K562 treated with DMSO at 1 percent for 24 hours (cell line): ENCODE measurements around the gene RAD51AP2. TPM values are rescaled to one million over a fixed set of nuclear protein-coding genes. Genes with fewer than 3 reads are reported as not detected.

Experiments used
- total RNA-seq: library from RNA; unstranded; fragments of 300-600 nt; gene quantifications from 2 replicates; pipeline ENCODE4 v1.2.3, GENCODE V29; 2022; ENCODE audit warnings: low read depth; ENCODE audit not compliant: insufficient read depth

RAD51AP2 gene
- not detected in 2 replicates for total RNA-seq

DNA sequence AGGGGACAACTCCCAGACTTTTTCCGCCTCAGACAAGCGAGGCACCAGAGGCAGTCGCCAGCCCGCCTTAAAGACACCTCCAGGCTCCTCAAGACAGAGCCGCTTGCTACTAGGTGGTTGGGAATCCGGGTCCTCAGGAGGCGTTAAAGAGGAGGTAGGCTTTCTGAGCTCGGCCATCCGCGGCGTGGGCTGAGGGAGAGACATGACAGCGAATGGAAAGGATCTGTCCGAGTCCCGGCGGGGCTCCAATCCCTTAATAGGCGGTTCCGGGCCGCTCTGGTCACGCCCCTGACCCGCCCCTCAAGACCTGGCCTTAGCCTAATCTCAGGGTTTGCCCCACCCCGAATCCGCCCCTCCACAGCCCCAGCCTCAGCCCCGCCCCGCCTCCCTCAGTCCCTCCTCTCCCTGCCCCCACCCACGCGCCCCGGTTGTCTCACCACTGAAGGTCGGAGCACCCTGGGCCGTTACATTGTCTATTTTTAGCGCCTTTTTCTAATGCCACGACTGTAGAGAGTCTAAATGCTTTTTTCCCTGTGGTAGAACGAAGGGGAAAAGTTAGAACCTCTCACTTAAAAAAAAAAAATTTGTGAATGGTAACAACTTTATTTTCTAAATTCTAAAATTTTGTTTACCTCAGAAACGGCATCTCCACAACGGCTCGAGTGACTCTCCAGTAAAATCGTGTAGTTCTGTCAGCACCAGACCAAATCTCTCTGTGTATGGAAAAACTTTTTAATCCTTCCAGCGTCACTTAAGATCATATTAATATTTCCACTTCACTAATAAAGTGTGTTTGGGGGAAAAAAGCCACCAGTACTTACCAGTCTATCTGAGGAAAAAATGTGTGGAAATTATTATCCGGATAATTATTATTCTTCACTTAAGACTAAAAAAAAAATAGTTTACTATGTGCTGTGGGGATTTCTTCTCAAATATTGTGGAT is at the start of gene RAD51AP2:
RAD51AP2 (minus strand) TSS at position 229 of the 943 bp plus-strand sequence; CDS start at position 204, 25 bp downstream.

DNA sequence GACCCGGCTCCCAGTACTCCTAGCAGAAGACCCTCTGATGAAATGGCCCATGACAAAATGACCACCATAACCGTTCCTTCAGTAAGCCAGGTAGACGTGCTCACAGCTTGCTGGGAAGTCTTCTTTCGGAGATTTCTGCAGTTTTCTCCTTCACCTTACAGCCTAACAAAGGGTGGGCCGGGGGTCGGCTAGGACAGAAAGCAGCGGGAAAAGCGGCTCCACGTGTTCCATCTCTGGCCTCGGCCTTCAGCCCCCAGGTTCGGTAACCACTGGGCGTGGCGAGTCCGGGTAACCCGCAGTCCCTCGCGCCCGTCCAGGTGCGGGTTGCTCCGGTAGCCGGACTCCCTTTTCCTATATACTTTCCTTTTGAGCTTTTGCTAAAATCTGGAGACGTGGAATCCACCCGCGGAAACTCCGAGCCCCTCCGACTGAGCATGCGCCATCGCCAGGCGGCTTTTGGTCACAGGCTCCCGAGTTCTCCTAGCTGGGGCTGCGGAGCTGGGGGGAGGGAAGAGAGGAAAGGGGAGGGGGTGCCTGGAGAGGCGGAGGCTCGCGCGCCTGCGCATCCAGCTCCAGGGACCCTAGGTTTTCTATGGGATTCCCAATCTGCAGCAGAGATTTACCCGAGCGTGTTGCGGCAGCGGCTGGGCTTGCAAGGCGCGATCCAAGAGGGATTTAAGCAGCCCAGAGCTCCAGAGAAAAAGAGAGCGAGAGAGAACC is 22.0 kb upstream of the RAD51AP2 start, which contains the start of gene VSNL1:
VSNL1 (plus strand) TSS at position 604 of the 720 bp plus-strand sequence. CDS start 51,379 bp downstream, outside the sequence.

Other genes with a start within 250 kb of the RAD51AP2 start
- not detected in 2 replicates for gene VSNL1, start 22.3 kb upstream of the RAD51AP2 start, total RNA-seq
- gene SMC6, start 235.4 kb upstream of the RAD51AP2 start, total RNA-seq: 18.9 and 22.1 TPM in 2 replicates
- gene GEN1, start 235.7 kb upstream of the RAD51AP2 start, total RNA-seq: 6.5 and 7.5 TPM in 2 replicates